SK-N-SH treated with all-trans-retinoic acid at 6 μM for 48 hours (cell line): ENCODE data around the gene CCDC89.

Experiments
- ARNTL ChIP-seq: fragments of 450-650 bp; formaldehyde crosslinking; IDR thresholded peaks from 2 replicates; pipeline ENCODE4 v1.5.0; 2020; ENCODE audit warnings: low read depth, mild to moderate bottlenecking, moderate library complexity, borderline replicate concordance
- CREB5 ChIP-seq: fragments of 250-450 bp; sonication (Bioruptor Pico); IDR thresholded peaks from 2 replicates; pipeline ENCODE4 v1.5.1; 2020; ENCODE audit warnings: low read depth, mild to moderate bottlenecking, moderate library complexity
- CSRNP3 ChIP-seq: fragments of 250-450 bp; sonication (Bioruptor Pico); IDR thresholded peaks from 2 replicates; pipeline ENCODE4 v1.5.1; 2021; ENCODE audit warnings: mild to moderate bottlenecking, moderate library complexity
- ESRRG ChIP-seq: fragments of 250-450 bp; sonication (Bioruptor Pico); IDR thresholded peaks from 2 replicates; pipeline ENCODE4 v1.6.1; 2021; ENCODE audit warnings: mild to moderate bottlenecking
- GLIS3 ChIP-seq: fragments of 250-450 bp; sonication (Bioruptor Pico); IDR thresholded peaks from 2 replicates; pipeline ENCODE4 v1.5.0; 2020; ENCODE audit warnings: mild to moderate bottlenecking, moderate library complexity
- OSR1 ChIP-seq: fragments of 250-450 bp; sonication (Bioruptor Pico); IDR thresholded peaks from 2 replicates; pipeline ENCODE4 v1.8.0; 2022; ENCODE audit warnings: moderate library complexity, mild to moderate bottlenecking, inconsistent platforms
- PATZ1 ChIP-seq: fragments of 250-450 bp; sonication (Bioruptor Pico); IDR thresholded peaks from 2 replicates; pipeline ENCODE4 v1.8.0; 2020; ENCODE audit warnings: mild to moderate bottlenecking, moderate library complexity, borderline replicate concordance
- PPARA ChIP-seq: fragments of 250-450 bp; sonication (Bioruptor Pico); IDR thresholded peaks from 2 replicates; pipeline ENCODE4 v1.5.0; 2020; ENCODE audit warnings: mild to moderate bottlenecking, borderline replicate concordance
- RARB ChIP-seq: fragments of 250-450 bp; sonication (Bioruptor Pico); IDR thresholded peaks from 2 replicates; pipeline ENCODE4 v1.8.0; 2021; ENCODE audit warnings: mild to moderate bottlenecking, moderate library complexity
- ZFP3 ChIP-seq: fragments of 250-450 bp; sonication (Bioruptor Pico); IDR thresholded peaks from 2 replicates; pipeline ENCODE4 v1.5.0; 2020; ENCODE audit warnings: mild to moderate bottlenecking, moderate library complexity
- ZFP30 ChIP-seq: fragments of 450-650 bp; formaldehyde crosslinking; IDR thresholded peaks from 2 replicates; pipeline ENCODE4 v1.5.0; 2022; ENCODE audit warnings: mild to moderate bottlenecking, moderate library complexity
- ZNF70 ChIP-seq: fragments of 450-650 bp; formaldehyde crosslinking; IDR thresholded peaks from 2 replicates; pipeline ENCODE4 v1.5.0; 2020; ENCODE audit warnings: mild to moderate bottlenecking, moderate library complexity
- ZNF8 ChIP-seq: fragments of 450-650 bp; formaldehyde crosslinking; IDR thresholded peaks from 2 replicates; pipeline ENCODE4 v1.5.0; 2020; ENCODE audit warnings: mild to moderate bottlenecking, moderate library complexity

- TF ChIP-seq PPARA (CRISPR knock-in tag): no peak
- no peak for TF ChIP-seq PATZ1
- TF ChIP-seq CREB5 (CRISPR knock-in tag): no peak
- no peak for TF ChIP-seq CSRNP3 (CRISPR knock-in tag)
- no peak for TF ChIP-seq ZNF70 (CRISPR knock-in tag)
- no peak for TF ChIP-seq ZFP30
- no peak for TF ChIP-seq ZFP3 (CRISPR knock-in tag)
- no peak for TF ChIP-seq OSR1 (CRISPR knock-in tag)
- no peak for TF ChIP-seq GLIS3 (CRISPR knock-in tag)
- TF ChIP-seq ARNTL: no peak
- no peak for TF ChIP-seq ZNF8 (CRISPR knock-in tag)
- no peak for TF ChIP-seq ESRRG (CRISPR knock-in tag)
- no peak for TF ChIP-seq RARB (CRISPR knock-in tag)
These were observed 51.2 kb downstream of the CCDC89 start for GRCh38 chr11:85634747-85635146.
